Activated CD8-positive, alpha-beta memory T cell treated with anti-CD3 and anti-CD28 coated beads, Interleukin-2, amount 50 U/mL, for 24 hours (primary cell): ENCODE data around the gene ZNF396.
A peak's percentile ranks its signal among the peaks of the same experiment; 100 is the strongest.

Source experiments
- DNase-seq: peaks from one replicate; pipeline ENCODE4 v3.0.0-alpha.2; 2020; ENCODE audit errors: extremely low read depth

Gene ZNF396

DNA sequence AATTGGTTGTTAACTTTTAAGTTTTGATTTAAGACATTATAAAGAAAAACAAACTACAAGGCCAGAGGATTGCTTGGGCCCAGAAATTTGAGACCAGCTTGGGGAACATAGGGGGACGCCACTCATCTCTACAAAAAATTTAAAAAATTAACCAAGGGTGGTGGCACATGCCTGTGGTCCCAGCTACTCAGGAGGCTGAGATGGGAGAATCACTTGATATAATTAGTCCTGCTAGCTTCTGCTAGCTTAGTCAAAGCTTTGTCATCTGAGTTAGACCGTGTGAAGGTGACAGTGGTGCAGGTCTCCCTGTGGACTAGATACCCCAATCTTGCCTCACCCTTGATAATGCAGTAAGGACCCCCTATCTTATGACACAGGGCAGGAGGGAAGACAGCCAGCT, 6.0 kb upstream of the ZNF396 start:
- DNase-seq, result no peak

DNA sequence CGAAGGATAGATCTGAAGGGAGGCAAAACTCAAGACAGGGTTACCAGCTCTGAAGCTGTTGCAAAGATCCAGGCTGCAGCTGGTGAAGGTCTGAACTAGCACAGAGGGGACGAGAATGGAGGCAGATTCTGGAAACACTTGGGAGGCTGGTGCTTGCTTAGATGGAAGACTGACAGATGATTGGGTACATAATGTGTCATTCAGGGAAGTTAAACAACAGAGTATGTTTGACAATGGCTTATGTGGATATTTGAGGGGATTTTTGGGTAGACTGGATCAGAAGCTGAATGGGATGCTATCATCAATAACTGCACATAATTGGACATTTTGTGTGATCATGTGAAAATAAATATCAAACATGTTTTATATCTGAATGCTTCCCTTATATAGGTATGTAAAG, 2.3 kb upstream of the ZNF396 start:
- no peak for DNase-seq

DNA sequence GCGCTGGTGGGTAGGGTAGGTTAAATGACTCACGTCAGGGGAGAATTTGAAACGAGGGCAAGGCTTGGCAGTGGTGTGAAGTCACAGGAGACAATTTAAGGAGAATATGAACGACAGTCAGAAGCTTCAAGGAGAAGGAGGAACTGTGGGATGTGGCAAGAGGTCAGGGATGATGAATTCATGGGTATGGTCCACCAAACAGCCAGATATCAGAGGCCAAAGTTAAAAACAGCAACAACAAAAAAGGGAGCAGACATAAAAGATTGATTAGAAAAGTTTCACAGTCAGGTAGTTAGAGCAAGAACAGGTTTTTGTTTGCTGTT, 1.4 kb upstream of the ZNF396 start:
- no peak for DNase-seq

DNA sequence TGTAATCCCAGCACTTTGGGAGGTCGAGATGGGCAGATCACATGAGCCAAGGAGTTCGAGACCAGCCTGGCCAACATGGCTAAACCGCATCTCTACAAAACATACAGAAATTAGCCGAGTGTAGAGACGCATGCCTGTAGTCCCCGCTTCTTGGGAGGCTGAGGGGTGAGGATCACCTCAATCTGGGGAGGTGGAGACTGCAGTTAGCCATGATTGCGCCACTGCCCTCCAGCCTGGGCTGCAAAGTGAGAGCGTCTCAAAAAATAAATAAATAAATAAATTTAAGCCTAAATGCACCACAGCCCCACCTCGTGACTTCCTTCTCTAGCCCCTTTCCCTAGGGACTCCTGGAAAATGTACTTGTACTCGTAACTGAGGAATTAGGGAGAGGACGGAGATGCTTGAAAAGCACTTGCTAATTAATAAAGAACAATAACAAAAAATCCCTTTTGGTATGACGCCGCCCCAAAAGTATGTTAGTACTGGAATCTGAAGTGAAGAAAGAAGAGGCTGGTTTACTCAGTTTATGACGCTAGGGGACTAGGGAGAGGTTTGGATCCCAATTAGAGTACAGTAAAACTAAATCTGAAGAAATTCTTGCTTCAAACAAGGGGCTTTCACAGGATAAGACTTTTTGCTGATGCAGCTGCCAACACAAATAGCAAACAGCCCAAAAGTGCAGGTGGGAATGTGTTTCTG, 887 bp upstream of the ZNF396 start:
- no peak for DNase-seq

DNA sequence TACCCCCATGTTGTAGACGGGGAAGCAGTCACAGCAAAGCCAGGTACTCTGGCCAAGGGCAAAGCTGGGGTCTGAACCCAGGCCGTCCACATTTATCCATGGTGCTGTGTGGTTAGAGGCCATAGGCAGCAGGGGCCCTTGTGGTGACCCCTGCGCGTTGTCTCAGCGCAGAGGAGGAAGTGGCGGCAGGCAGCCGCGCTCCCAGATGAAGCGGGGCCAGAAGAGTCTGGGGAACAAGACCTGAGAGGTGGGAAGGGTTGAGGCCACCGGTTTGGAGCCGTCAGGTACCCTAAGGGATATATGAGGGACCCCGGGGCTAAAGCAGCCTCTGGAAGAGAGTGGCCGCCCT, 770 bp downstream of the ZNF396 start:
- DNase-seq, result no peak

DNA sequence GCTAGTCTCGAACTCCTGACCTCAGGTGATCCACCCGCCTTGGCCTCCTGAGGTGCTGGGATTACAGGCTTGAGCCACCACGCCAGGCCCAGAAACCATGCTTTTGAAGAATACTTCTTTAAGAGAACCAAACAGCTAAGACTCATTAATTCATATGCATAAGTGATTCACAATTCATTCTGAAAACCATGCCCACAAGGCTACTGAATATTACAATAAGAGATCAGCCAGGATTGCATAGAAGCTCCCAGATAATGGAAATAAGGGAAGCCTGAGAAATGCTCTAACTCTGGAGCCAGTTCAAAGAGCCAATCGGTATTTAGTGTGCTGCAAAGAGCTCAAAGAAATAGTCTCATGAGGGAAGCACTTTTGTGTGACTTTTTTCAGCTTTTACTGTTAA, 2.4 kb downstream of the ZNF396 start:
- no peak for DNase-seq

DNA sequence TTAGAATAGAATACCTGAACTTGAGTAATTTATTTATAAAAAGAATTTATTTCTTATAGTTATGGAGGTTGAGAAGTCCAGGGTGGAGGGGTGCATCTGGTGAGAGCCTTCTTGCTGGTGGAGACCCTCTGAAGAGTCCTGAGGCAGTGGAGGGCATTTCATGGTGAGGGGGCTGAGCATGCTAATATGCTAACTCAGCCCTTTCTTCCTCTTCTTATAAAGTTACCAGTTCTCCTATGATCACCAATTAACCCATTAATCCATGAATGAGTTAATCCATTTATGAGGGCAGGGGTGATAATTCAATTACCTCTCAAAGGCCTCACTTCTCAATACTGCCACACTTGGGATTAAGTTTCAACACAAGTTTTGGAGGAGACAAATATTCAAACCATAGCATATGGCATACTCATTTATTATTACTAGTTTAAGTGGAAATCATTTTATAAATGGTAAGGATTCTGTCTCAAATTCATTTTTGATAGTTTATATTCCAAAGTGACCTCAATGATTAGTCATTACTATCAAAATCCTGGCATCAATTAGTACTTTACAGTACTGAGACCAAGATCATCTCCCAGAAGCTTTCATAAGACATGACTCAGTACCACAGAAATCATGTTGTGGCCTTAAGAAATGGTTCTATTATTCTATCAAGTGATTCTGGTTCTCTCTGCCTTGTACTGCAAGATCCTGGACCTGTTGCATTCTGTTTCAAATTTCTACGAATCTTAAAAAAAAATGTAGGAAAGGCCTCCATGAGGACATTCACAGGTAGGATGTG, 5.5 kb downstream of the ZNF396 start:
- no peak for DNase-seq

DNA sequence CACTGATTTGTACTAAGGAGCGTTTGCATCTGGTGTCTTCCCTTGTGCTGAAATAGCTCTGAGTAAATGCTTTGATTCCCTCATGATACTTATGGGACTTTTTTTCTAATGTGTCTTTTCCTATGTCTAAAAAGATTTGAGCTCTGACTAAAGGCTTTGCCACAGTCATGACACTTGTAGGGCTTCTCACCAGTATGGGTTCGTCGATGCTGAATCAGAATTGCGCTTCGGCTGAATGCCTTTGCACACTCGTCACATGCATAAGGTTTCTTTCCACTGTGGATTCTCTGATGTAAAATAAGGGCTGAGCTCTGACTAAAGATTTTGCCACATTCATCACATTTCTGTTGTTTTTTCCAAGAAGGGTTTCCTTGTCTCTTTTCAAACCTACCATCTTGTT, 8.0 kb downstream of the ZNF396 start:
- no peak for DNase-seq

DNA sequence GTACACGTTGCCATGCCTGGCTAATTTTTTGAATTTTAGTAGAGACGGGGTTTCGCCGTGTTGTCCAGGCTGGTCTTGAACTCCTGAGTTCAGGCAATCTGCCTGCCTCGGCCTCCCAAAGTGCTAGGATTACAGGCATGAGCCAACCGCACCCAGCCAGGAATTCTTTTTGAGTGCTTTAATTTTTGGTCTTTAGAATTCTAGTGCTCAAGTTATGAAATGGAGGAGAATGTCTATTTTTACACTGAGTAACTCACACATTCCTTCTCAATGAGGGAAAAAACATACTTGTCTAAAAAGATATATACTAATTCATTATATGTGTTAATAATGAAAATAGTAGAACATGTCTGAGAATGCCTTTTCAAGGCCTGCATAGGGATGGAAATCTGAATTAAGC, 8.5 kb downstream of the ZNF396 start:
- DNase-seq, result no peak

DNA sequence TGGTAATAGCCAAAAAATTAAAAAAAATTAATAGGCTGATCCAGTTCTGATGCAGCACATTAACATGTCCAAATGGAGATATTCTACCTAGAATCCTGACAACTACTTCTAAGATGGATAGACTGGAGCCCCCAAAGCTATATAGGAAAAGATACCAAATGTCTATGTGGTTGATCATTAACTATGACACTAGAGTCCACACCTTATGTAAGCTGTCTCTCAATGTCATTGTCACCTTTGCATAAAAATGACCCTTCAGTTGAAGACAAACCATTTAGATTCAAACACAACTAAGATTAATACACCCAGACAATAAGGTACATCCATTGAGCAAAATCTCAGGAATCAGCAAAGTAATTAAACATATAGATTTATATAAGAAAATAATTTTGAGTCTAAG, 14.6 kb downstream of the ZNF396 start:
- DNase-seq, result no peak

DNA sequence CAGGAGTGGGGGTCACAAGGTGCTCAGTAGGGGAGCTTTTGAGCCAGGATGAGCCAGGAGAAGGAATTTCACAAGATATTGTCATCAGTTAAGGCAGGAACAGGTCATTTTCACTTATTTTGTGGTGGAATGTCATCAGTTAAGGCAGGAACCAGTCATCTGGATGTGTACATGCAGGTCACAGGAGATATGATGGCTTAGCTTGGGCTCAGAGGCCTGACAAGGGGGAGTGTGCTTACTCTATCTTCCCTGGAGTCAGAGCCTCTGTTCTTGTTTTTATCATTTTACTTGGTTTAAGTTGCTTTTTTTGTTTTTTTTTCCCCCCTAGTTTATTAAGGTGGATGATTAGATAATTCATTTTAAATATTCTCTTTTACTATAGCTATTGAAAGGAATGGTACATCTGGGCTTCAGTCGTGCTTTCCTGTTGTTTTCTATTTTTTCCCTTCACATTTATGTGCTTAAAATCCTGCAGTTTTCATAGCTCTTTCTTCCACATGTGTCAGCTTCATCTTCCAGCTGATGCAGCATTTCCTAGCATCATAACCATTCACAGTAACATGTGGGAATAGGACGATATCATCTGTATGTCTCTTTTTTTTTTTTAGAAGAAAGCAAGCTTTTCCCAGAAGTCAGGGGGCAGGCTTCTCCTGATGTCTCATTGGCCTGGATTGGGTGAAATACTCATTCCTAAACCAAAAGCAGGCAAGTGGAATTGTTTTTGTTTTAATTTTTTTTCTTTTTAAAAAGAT, 15.4 kb downstream of the ZNF396 start:
- no peak for DNase-seq

DNA sequence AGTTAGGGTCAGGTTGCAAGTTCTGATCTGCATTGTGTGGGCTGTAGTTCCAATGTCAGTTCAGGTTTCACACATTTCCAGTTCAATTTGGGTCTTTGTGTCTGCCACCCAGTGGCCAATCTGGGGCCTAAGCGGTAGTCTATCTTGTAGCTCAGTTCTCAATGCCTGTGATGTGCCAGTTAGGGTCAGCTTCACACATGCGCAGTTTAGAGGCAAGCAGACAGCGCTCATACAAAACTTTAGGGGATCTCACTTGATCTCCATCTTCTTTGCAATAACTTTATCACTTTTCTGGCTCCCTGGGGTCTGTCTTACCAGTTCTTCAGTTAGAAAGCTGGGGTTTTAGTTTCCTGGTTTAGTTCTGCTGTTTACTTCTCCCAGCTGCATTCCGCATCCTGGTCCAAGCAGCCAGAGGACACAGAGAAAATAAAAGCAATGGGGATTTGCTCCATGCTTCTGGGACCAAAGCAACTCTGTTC, 22.0 kb downstream of the ZNF396 start:
- DNase-seq, result no peak

DNA sequence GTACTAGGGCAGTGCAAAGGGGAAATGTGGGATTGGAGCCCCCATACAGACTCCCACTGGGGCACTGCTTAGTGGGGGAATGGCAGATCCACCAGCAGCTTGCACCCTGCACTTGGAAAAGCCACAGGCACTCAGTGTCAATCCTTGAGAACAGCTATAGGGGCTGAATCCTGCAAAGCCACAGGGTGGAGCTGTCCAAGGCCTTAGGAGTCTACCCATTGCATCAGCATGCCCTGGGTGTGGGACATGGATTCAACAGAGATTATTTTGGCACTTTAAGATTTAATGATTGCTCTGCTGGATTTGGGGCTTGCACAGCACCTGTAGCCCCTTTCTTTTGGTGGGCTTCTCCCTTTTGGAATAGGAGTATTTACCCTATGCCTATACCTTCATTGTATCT, 24.4 kb downstream of the ZNF396 start:
- no peak for DNase-seq

DNA sequence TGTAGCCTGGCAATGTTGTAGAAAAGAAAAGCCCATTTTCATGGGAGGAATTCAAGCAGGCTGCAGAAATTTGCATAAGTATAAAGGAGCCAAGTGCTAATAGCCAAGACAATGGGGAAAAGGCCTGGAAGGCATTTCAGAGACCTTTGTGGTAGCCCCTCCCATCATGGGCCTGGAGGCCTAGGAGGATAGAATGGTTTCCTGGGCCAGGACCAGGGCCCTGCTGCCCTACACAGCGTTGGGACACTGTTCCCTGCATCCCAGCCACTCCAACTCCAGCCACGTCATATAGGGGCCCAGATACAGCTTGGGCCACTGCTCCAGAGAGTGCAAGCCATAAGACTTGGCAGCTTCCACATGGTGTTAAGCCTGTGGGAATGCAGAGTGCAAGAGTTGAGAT, 24.9 kb downstream of the ZNF396 start:
- DNase-seq, result no peak

DNA sequence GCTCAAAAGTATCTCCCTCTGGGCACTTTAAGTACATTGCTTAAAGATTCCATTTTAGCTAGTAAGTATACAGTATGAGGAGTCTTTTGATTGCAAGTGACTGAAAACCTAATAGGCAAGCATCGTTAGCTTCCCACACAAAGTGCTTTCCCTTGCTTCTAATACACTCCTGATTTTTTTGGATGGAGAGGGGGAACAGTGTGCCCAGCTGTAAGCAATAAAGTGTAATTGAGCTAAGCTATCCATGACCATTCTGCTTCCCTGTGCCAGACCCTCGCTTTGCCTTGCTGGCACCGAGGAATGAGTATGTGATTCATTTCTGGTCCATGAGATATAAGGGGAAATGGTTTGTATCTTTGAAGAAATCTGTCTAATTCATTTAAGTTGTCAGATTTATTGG, 29.1 kb downstream of the ZNF396 start:
- DNase-seq, result no peak

DNA sequence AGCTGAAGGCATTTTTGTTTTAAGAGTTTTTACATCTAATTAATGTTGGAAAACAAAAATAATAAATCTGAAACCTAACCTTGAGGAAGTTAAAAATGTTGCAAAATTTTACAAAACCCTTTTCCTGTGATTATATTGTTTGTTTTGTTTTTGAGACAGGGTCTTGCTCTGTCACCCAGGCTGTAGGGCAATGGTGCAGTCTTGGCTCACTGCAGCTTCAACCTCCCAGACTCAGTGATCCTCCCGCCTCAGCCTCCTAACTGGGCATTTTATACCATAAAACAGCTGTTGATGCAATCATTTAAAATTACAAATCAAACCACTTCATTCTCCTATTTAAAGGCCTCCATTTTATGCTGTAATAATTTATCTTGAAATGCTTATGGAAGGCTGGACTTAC, 31.2 kb downstream of the ZNF396 start:
- no peak for DNase-seq

DNA sequence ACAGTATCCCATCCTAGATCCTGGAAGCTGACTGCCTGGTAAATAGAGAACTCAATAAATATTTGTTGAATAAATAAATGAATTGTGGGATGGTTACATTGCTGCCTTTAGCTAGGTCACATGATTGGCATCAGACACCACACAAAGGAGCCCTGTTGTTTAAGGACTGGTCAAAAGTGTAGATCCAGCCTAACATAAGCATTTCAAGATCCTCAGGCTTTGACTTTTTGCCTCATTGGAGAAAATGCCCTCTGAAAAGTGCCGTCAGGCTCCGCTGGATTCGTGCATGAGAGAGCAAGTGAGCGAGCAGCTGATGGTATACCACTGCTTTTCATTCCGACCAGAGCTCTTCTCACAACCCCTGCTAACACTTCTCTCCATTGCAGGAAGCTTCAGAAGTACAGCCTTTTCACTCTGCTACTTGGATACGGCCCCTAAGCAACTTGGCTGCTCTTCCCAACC, 31.6 kb downstream of the ZNF396 start:
- DNase-seq, result no peak

DNA sequence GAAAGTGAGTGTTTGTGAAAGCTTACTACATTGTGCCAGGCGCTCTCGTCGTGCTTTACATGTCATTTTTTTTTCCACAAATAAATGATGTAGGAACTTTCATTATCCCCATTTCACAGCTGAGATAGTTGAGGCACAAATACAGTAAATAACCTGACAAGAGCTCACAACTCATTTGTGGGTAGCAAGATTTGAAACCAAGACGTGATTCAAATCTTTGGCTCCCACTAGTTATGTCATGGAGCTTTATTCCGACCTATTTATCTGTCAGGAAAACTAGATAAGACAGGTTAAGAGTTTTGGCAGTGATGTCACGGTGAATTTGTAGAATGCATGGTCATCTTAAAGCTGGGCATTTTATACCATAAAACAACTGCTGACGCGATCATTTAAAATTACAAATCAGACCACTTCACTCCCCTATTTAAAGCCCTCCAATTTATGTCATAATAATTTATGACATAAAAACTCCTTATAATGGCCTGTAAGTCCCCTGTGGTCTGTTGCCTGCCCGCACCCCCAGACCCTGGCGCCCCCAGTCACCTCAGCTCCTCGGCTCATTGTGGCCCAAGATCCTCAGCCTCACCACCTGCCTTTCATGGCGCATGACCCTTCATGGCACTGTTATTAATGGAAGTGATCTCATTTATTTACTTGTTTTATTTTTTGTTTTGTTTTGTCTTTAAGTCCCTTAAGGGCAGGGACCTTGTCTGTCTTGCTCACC, 32.2 kb downstream of the ZNF396 start:
- no peak for DNase-seq

DNA sequence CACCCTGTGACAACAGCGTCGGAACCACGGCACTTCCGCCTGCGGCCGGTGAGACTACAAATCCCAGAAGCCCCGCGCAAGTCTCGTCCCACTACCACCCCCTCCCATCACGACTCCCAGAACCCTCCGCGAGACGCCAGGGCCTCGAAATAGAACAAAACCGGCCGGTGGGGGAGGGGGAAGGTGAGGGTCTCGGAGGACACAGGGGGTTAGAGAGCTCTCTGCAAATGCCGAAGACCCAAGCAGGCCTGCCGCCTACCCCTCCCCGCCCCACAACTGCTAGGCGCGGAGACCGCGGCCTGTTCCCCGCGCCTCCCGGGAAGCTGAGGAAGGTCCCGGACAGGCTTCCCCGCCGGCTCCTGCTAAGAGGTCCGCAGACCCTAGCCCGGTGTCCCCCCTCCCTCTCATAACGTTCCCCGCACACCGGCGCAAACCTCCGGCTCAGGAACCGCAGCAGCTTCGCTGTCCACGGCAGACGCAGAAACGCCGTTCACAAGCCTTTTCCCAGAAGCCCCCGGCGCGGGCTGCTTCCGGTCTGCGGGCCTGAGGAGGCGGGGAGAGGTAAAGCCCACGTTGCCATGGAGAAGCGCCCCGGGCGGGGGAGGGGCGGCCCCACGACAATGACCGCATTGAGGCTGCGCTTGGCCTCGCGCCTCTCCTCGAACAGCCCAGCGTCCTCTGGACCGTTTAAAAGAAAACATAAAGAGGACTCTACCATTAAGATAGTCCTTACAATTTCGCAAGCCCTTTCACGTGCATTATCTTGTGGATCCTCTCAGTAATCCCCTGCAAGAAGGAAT, 33.0 kb downstream of the ZNF396 start, which contains the start of gene ZNF24:
Gene ZNF24, minus strand, starts transcription at position 485 of the 800 bp plus-strand sequence. CDS start 3,770 bp downstream, outside the sequence.
- peak; percentile 83 for DNase-seq

DNA sequence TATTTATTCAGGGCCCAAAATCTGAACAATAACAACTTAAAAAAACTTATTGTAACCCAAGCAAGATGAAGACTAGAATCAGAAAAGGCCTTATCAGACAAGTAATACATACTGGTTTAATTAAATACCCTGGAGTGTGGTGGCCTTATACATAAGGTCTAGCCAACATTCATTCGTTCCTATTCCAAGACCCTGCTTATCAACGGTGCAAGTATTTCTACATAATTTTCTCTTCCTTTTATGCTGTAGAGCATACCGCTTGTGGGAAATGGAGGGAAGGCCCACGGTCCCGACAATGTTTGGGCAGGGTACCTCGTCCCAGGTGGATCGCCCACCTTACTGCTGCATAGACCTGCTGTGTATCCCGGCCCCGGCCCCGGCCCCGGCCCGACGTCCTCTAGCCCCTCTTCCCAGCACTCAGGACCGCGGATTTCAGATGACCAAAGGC, 33.6 kb downstream of the ZNF396 start:
- no peak for DNase-seq

DNA sequence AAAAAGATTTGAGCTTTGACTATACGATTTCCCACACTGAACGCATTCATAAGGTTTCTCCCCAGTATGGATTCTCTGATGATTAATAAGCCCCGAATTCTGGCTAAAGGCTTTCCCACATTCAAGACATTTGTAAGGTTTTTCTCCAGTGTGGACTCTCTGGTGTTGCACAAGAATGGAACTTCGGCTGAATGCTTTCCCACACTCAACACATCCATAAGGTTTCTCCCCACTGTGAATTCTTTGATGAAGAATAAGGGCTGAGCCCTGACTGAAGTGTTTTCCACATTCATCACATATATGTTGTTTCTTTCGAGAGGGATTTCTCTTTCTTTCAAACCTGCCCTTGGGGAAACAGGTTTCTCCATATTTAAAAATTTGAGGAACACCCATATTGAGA, 39.9 kb downstream of the ZNF396 start:
- no peak for DNase-seq
